A549 (cell line): ENCODE data around the gene THOC1. TPM values are rescaled to one million over a fixed set of nuclear protein-coding genes. Genes with fewer than 3 reads are reported as not detected.

Source experiments
- ATAC-seq, 2 experiments: fragments of 200-7000 bp in 1 of 2; fragments of >200 bp in 1 of 2; cut with Nextera tagmentation in 1 of 2; cut with Tn5 transposase in 1 of 2; 3 replicates each; pipeline versions ENCODE4 v1.8.0 to v1.9.1; 2018 to 2020; ENCODE audit warnings: mild to moderate bottlenecking in 1 of 2, moderate library complexity in 1 of 2
- CTCF ChIA-PET: fragments of 300-600 bp; sonication (Branson Sonifier 250); formaldehyde crosslinking; extraction: SDS; loops from one replicate; lab custom pipeline; 2021; ENCODE audit warnings: antibody characterized with exemption, inconsistent platforms; lab: Yijun Ruan, JAX
- POLR2A ChIA-PET: fragments of 350-600 bp; formaldehyde crosslinking; extraction: SDS; loops from one replicate; lab custom pipeline; 2021; ENCODE audit warnings: antibody characterized with exemption, inconsistent platforms; lab: Yijun Ruan, JAX
- DNase-seq, 2 experiments: peaks; one replicate each; pipeline versions ENCODE4 v3.0.0 to v3.0.0-alpha.2; 2011 to 2016; ENCODE audit warnings: low read depth in 1 of 2, low spot score in 1 of 2
- FAIRE-seq: peaks from 2 replicates; lab custom pipeline; 2011; peaks lifted over from hg19 to GRCh38; lab: Jason Lieb, UNC
- H3K27ac ChIP-seq, 2 experiments: fragments of >200 bp; sonication (Bioruptor Twin); formaldehyde crosslinking; 3 replicates each; pipeline ENCODE4 v1.5.1; 2016 to 2017
- H3K4me1 ChIP-seq: fragments of >200 bp; sonication (Bioruptor Twin); formaldehyde crosslinking; 3 replicates; pipeline ENCODE4 v1.6.1; 2016
- H3K4me2 ChIP-seq: fragments of >200 bp; sonication (Bioruptor Twin); formaldehyde crosslinking; 3 replicates; pipeline ENCODE4 v1.6.1; 2016
- H3K4me3 ChIP-seq: fragments of >200 bp; sonication (Bioruptor Twin); formaldehyde crosslinking; 3 replicates; pipeline ENCODE4 v1.5.1; 2016
- H3K9me3 ChIP-seq: fragments of >200 bp; sonication (Bioruptor Twin); formaldehyde crosslinking; 3 replicates; pipeline ENCODE4 v1.6.1; 2016
- CBX8 ChIP-seq: fragments of 200-600 bp; sonication (generic); IDR thresholded peaks from 2 replicates; pipeline ENCODE4 v1.6.1; 2016
- CHD4 ChIP-seq: fragments of 200-600 bp; sonication (generic); IDR thresholded peaks from 2 replicates; pipeline ENCODE4 v1.6.1; 2016; ENCODE audit warnings: antibody characterized with exemption, mild to moderate bottlenecking, borderline replicate concordance
- ESRRA ChIP-seq: fragments of 150-350 bp; IDR thresholded peaks from 2 replicates; pipeline ENCODE4 v1.6.1; 2014; ENCODE audit warnings: mild to moderate bottlenecking, low read length, borderline replicate concordance
- FOSL2 ChIP-seq, 2 experiments: fragments of 450-650 bp in 1 of 2; fragments of >200 bp in 1 of 2; sonication (Bioruptor Twin) in 1 of 2; formaldehyde crosslinking; IDR thresholded peaks; 2 replicates each; pipeline versions ENCODE4 v1.5.0 to v1.6.1; 2016 to 2020; ENCODE audit warnings: mild to moderate bottlenecking in 1 of 2, moderate library complexity in 1 of 2
- FOXS1 ChIP-seq: fragments of 250-450 bp; sonication (Bioruptor Pico); IDR thresholded peaks from 2 replicates; pipeline ENCODE4 v1.5.0; 2020; ENCODE audit warnings: mild to moderate bottlenecking, moderate library complexity
- GATA3 ChIP-seq: IDR thresholded peaks from 2 replicates; pipeline ENCODE4 v1.6.1; 2012; ENCODE audit warnings: borderline replicate concordance
- HEYL ChIP-seq: fragments of 250-450 bp; sonication (Bioruptor Pico); IDR thresholded peaks from 2 replicates; pipeline ENCODE4 v1.8.0; 2021; ENCODE audit warnings: mild to moderate bottlenecking, moderate library complexity
- HMGXB4 ChIP-seq: fragments of 250-450 bp; sonication (Bioruptor Pico); IDR thresholded peaks from 2 replicates; pipeline ENCODE4 v1.5.0; 2021; ENCODE audit warnings: mild to moderate bottlenecking, moderate library complexity, borderline replicate concordance
- HOXB13 ChIP-seq: fragments of 250-450 bp; sonication (Bioruptor Pico); IDR thresholded peaks from 2 replicates; pipeline ENCODE4 v1.5.0; 2020; ENCODE audit warnings: low read depth, mild to moderate bottlenecking, moderate library complexity
- HOXB5 ChIP-seq: fragments of 250-450 bp; sonication (Bioruptor Pico); IDR thresholded peaks from 2 replicates; pipeline ENCODE4 v1.5.0; 2020; ENCODE audit warnings: mild to moderate bottlenecking, moderate library complexity
- JUN ChIP-seq, 2 experiments: fragments of >200 bp; sonication (Bioruptor Twin); formaldehyde crosslinking; IDR thresholded peaks; 2 replicates in 1 of 2; 3 replicates in 1 of 2; pipeline ENCODE4 v1.6.1; 2016 to 2017
- JUNB ChIP-seq: fragments of >200 bp; sonication (Bioruptor Twin); formaldehyde crosslinking; IDR thresholded peaks from 2 replicates; pipeline ENCODE4 v1.6.1; 2016
- KDM1A ChIP-seq: fragments of 200-600 bp; sonication (generic); IDR thresholded peaks from 2 replicates; pipeline ENCODE4 v1.6.1; 2016; ENCODE audit warnings: low read depth, mild to moderate bottlenecking
- KDM5A ChIP-seq: fragments of 200-600 bp; sonication (generic); IDR thresholded peaks from 2 replicates; pipeline ENCODE4 v1.6.1; 2016; ENCODE audit warnings: antibody characterized with exemption, mild to moderate bottlenecking
- MAX ChIP-seq: IDR thresholded peaks from 2 replicates; pipeline ENCODE4 v1.6.1; 2012
- MAZ ChIP-seq: fragments of 150-350 bp; IDR thresholded peaks from 2 replicates; pipeline ENCODE4 v1.6.1; 2014; ENCODE audit warnings: antibody characterized with exemption, low read depth, low read length, borderline replicate concordance
- MYC ChIP-seq: IDR thresholded peaks from 2 replicates; pipeline ENCODE4 v1.6.1; 2012; ENCODE audit warnings: mild to moderate bottlenecking, inconsistent platforms, low read length, improper control_type of control experiment, borderline replicate concordance
- NR3C1 ChIP-seq: fragments of >200 bp; sonication (Bioruptor Twin); formaldehyde crosslinking; IDR thresholded peaks from 3 replicates; pipeline ENCODE4 v1.6.1; 2017
- PBX3 ChIP-seq: IDR thresholded peaks from 2 replicates; pipeline ENCODE4 v1.6.1; 2012
- PHF8 ChIP-seq: fragments of 200-600 bp; sonication (generic); IDR thresholded peaks from 2 replicates; pipeline ENCODE4 v1.6.1; 2016; ENCODE audit warnings: low read depth, mild to moderate bottlenecking, antibody characterized with exemption, moderate library complexity, borderline replicate concordance
- POLR2A ChIP-seq: IDR thresholded peaks from 2 replicates; pipeline ENCODE4 v1.6.1; 2012; ENCODE audit warnings: mild to moderate bottlenecking, low read length
- RARB ChIP-seq: fragments of 250-450 bp; sonication (Bioruptor Pico); IDR thresholded peaks from 2 replicates; pipeline ENCODE4 v1.8.0; 2021; ENCODE audit warnings: mild to moderate bottlenecking, moderate library complexity
- RFX5 ChIP-seq: fragments of 450-650 bp; IDR thresholded peaks from 2 replicates; pipeline ENCODE4 v1.7.1; 2014; ENCODE audit warnings: antibody characterized with exemption, mild to moderate bottlenecking, moderate library complexity
- ZC3H11A ChIP-seq: fragments of 450-650 bp; IDR thresholded peaks from 2 replicates; pipeline ENCODE4 v1.6.1; 2014; ENCODE audit warnings: antibody characterized with exemption, mild to moderate bottlenecking
- ZFP36 ChIP-seq: fragments of 450-650 bp; IDR thresholded peaks from 2 replicates; pipeline ENCODE4 v1.6.1; 2014; ENCODE audit warnings: borderline replicate concordance; ENCODE audit not compliant: partially characterized antibody
- ZNF302 ChIP-seq: fragments of 250-450 bp; sonication (Bioruptor Pico); IDR thresholded peaks from 2 replicates; pipeline ENCODE4 v1.9.0; 2021; ENCODE audit warnings: inconsistent platforms, mild to moderate bottlenecking, moderate library complexity
- ZSCAN20 ChIP-seq: fragments of 250-450 bp; sonication (Bioruptor Pico); IDR thresholded peaks from 2 replicates; pipeline ENCODE4 v1.8.0; 2022; ENCODE audit warnings: mild to moderate bottlenecking, moderate library complexity
- WGBS: methylation state at CpG from one replicate; pipeline ENCODE4 v1.1.6; 2017; ENCODE audit errors: missing lambda C conversion rate; 5-methylcytosine and 5-hydroxymethylcytosine counted together
- polyA plus RNA-seq, 4 experiments: library from polyadenylated mRNA; depleted of rRNA in 3 of 4; stranded (reverse); fragments of >200 nt; fragmentation: RNase III in 1 of 4; extraction: RNeasy Plus Mini Kit Qiagen cat#74134 plus additional on column Dnase treatment in 1 of 4; gene quantifications; 2 replicates in 3 of 4; 3 replicates in 1 of 4; pipeline ENCODE4 v1.2.3, GENCODE V29; 2011 to 2017

The THOC1 gene
- polyA plus RNA-seq, 2 of the 4 experiments (the other 2 are of a cell fraction): 31.2 to 62.6 TPM

GRCh38 chr18:199768-200167 lies 68.1 kb downstream of the THOC1 start (continued):
- TF ChIP-seq HEYL (no peak), ZSCAN20 (CRISPR knock-in tag) (no peak), POLR2A (no peak), HOXB13 (no peak), HMGXB4 (no peak), ZNF302 (CRISPR knock-in tag) (no peak), RFX5 (no peak)

- WGBS: 95% methylated on average over 3 of the region's 3 CpGs
- ChIA-PET POLR2A (no interaction called here), CTCF (interaction anchor here (1.3 kb wide), 1 partner anchor 14 kb away, joined by 3 read pairs; no protein-coding TSS in a partner anchor)
- TF ChIP-seq NR3C1 (no peak), RFX5 (no peak), HOXB5 (CRISPR knock-in tag) (no peak), MAZ (no peak), FOSL2 (IDR thresholded peaks at IDR 0.05) (no peak), FOSL2 (CRISPR knock-in tag; IDR thresholded peaks at IDR 0.05) (no peak), MYC (no peak), ZFP36 (no peak), RARB (CRISPR knock-in tag) (no peak), ZC3H11A (no peak), JUNB (no peak), ESRRA (no peak)
- FAIRE-seq (no peak), ATAC-seq (no peak), DNase-seq (no peak)
- Histone ChIP-seq H3K4me3 (no peak overlapping the region), H3K27ac (no peak overlapping the region), H3K4me1 (no peaks in the 10 kb centered on the region), H3K4me2 (no peak overlapping the region), H3K9me3 (no peaks in the 10 kb centered on the region)
These were observed 68.6 kb downstream of the THOC1 start for GRCh38 chr18:199214-199613.

- H3K9me3 ChIP-seq: no peaks in the 10 kb centered on the region
- H3K27ac ChIP-seq: no peak overlapping the region
- no peak overlapping the region for H3K4me3 ChIP-seq
- ATAC-seq (no peak), FAIRE-seq (no peak), DNase-seq (no peak)
- TF ChIP-seq CBX8: no peak
- TF ChIP-seq PBX3: no peak
- no peak for TF ChIP-seq CHD4
- no peak for TF ChIP-seq PHF8
- TF ChIP-seq MAX: no peak
- no peak for TF ChIP-seq ZSCAN20 (CRISPR knock-in tag)
- no peak for TF ChIP-seq KDM1A
- TF ChIP-seq KDM5A: no peak
- TF ChIP-seq GATA3: no peak
- no peak for TF ChIP-seq JUN (IDR thresholded peaks at IDR 0.05)
- no peak for TF ChIP-seq FOXS1 (CRISPR knock-in tag)
- WGBS: 95% methylated on average over 1 of the region's 1 CpG
- CTCF ChIA-PET: no interaction called here
- H3K4me1 ChIP-seq: peaks cover 7% of the 10 kb centered on the region; the same call in 1 of the 3 replicates
- POLR2A ChIA-PET: no interaction called here
- no peak overlapping the region for H3K4me2 ChIP-seq
These were observed 72.2 kb downstream of the THOC1 start for GRCh38 chr18:195651-196050.
